ENCODE measurements around the gene ESF1. TPM values are rescaled to one million over a fixed set of nuclear protein-coding genes. Genes with fewer than 3 reads are reported as not detected.

Gene ESF1
- total RNA-seq, 2 experiments from 2014 or later = 10.1 to 13.5 TPM

GRCh38 chr20:13821876-13822275, 37.2 kb upstream of the ESF1 start:
- TF ChIP-seq EZH2phosphoT487 (IDR thresholded peaks at IDR 0.05; ENCODE audit: borderline replicate concordance, low read depth, low read length) (no peak), CTCF (conservative IDR thresholded peaks at IDR 0.05; ENCODE audit: low read length) (no peak)

GRCh38 chr20:13819885-13820645, 35.3 kb upstream of the ESF1 start:
- no peaks in the 10 kb centered on the region for H3K79me2 ChIP-seq (ENCODE audit: insufficient read depth, low read depth, low read length)
- no peak overlapping the region for H3K27ac ChIP-seq (ENCODE audit: low read depth, low read length, poor library complexity, severe bottlenecking)
- no peaks in the 10 kb centered on the region for H3K9me2 ChIP-seq (ENCODE audit: insufficient read depth, low read length)
- POLR2A ChIA-PET = interaction anchor here (0.6 to 1.2 kb wide), 3 partner anchors 32 to 133 kb away, joined by 3 to 4 read pairs (median 4); no protein-coding TSS in a partner anchor
- H3K4me2 ChIP-seq (ENCODE audit: low read length) = no peak overlapping the region
- intact Hi-C loops (cut with micrococcal nuclease; ENCODE audit: unreplicated experiment) = loop anchor here (2.0 kb wide), 1 partner anchor 235 kb away; no protein-coding TSS in a partner anchor
- peaks cover 41% of the 10 kb centered on the region for H3K36me3 ChIP-seq (ENCODE audit: insufficient read depth, low read length)
- DNase-seq (ENCODE audit: low spot score) = peak; percentile 61
- no peak overlapping the region for H3K4me3 ChIP-seq (ENCODE audit: low read depth, low read length, poor library complexity, severe bottlenecking)
- BruUV-seq (replicated peaks) = no TSS peak
- H3K9me3 ChIP-seq (ENCODE audit: low read length) = no peaks in the 10 kb centered on the region
- H2AFZ ChIP-seq (ENCODE audit: low read length) = no peak overlapping the region
- CTCF ChIA-PET (ENCODE audit: unreplicated experiment) = no interaction called here
- TF ChIP-seq CTCF (conservative IDR thresholded peaks at IDR 0.05; ENCODE audit: low read length) = peak; percentile 80
- TF ChIP-seq EZH2phosphoT487 (IDR thresholded peaks at IDR 0.05; ENCODE audit: borderline replicate concordance, low read depth, low read length) = no peak
- no peaks in the 10 kb centered on the region for H4K20me1 ChIP-seq (ENCODE audit: insufficient read depth, low read length)
- no peaks in the 10 kb centered on the region for H3K4me1 ChIP-seq (ENCODE audit: insufficient read depth, low read length, poor library complexity, severe bottlenecking)

More at GRCh38 chr20:13821876-13822275, 37.2 kb upstream of the ESF1 start:
- no peaks in the 10 kb centered on the region for H4K20me1 ChIP-seq (ENCODE audit: insufficient read depth, low read length)
- no peaks in the 10 kb centered on the region for H3K9me2 ChIP-seq (ENCODE audit: insufficient read depth, low read length)
- no peak overlapping the region for H2AFZ ChIP-seq (ENCODE audit: low read length)
- no peak overlapping the region for H3K27ac ChIP-seq (ENCODE audit: low read depth, low read length, poor library complexity, severe bottlenecking)
- POLR2A ChIA-PET = no interaction called here
- H3K9me3 ChIP-seq (ENCODE audit: low read length) = no peaks in the 10 kb centered on the region
- no peak overlapping the region for H3K4me3 ChIP-seq (ENCODE audit: low read depth, low read length, poor library complexity, severe bottlenecking)
- H3K4me2 ChIP-seq (ENCODE audit: low read length) = no peak overlapping the region
- intact Hi-C loops (cut with micrococcal nuclease; ENCODE audit: unreplicated experiment) = loop anchor here (2.0 kb wide), 1 partner anchor 233 kb away; no protein-coding TSS in a partner anchor
- no peaks in the 10 kb centered on the region for H3K4me1 ChIP-seq (ENCODE audit: insufficient read depth, low read length, poor library complexity, severe bottlenecking)
- H3K36me3 ChIP-seq (ENCODE audit: insufficient read depth, low read length) = peaks cover 25% of the 10 kb centered on the region
- no peak for DNase-seq (ENCODE audit: low spot score)
- no TSS peak for BruUV-seq (replicated peaks)
- no peaks in the 10 kb centered on the region for H3K79me2 ChIP-seq (ENCODE audit: insufficient read depth, low read depth, low read length)
- CTCF ChIA-PET (ENCODE audit: unreplicated experiment) = no interaction called here

GRCh38 chr20:13817342-13817741, 32.6 kb upstream of the ESF1 start:
- H3K4me2 ChIP-seq (ENCODE audit: low read length) = no peak overlapping the region
- H3K36me3 ChIP-seq (ENCODE audit: insufficient read depth, low read length) = peaks cover 63% of the 10 kb centered on the region
- POLR2A ChIA-PET = interaction anchor here (1.0 to 1.4 kb wide), 2 partner anchors 14 to 33 kb away, joined by 3 to 4 read pairs; partner anchors contain the start of genes ESF1 and NDUFAF5
- DNase-seq (ENCODE audit: low spot score) = no peak
- TF ChIP-seq EZH2phosphoT487 (IDR thresholded peaks at IDR 0.05; ENCODE audit: borderline replicate concordance, low read depth, low read length) = no peak
- TF ChIP-seq CTCF (conservative IDR thresholded peaks at IDR 0.05; ENCODE audit: low read length) = no peak
- no peak overlapping the region for H3K4me3 ChIP-seq (ENCODE audit: low read depth, low read length, poor library complexity, severe bottlenecking)
- no peak overlapping the region for H3K27ac ChIP-seq (ENCODE audit: low read depth, low read length, poor library complexity, severe bottlenecking)
- H3K9me3 ChIP-seq (ENCODE audit: low read length) = no peaks in the 10 kb centered on the region
- BruUV-seq (replicated peaks) = no TSS peak
- CTCF ChIA-PET (ENCODE audit: unreplicated experiment) = no interaction called here
- intact Hi-C loops (cut with micrococcal nuclease; ENCODE audit: unreplicated experiment) = no loop called here
- no peaks in the 10 kb centered on the region for H3K9me2 ChIP-seq (ENCODE audit: insufficient read depth, low read length)
- H3K79me2 ChIP-seq (ENCODE audit: insufficient read depth, low read depth, low read length) = no peaks in the 10 kb centered on the region
- no peaks in the 10 kb centered on the region for H3K4me1 ChIP-seq (ENCODE audit: insufficient read depth, low read length, poor library complexity, severe bottlenecking)
- no peak overlapping the region for H2AFZ ChIP-seq (ENCODE audit: low read length)
- no peaks in the 10 kb centered on the region for H4K20me1 ChIP-seq (ENCODE audit: insufficient read depth, low read length)
